Panc1 (cell line): ENCODE data around the gene PEX3.

Source experiments
- SIN3A ChIP-seq: IDR thresholded peaks from 2 replicates; pipeline ENCODE4 v1.6.1; 2012; ENCODE audit warnings: low read depth, mild to moderate bottlenecking, low read length, moderate library complexity, borderline replicate concordance; ENCODE audit not compliant: insufficient read depth
- TF ChIP-seq, protein P1 (sequence below): fragments of 450-650 bp; IDR thresholded peaks from 2 replicates; pipeline ENCODE4 v1.5.1; 2017; ENCODE audit warnings: mild to moderate bottlenecking

DNA sequence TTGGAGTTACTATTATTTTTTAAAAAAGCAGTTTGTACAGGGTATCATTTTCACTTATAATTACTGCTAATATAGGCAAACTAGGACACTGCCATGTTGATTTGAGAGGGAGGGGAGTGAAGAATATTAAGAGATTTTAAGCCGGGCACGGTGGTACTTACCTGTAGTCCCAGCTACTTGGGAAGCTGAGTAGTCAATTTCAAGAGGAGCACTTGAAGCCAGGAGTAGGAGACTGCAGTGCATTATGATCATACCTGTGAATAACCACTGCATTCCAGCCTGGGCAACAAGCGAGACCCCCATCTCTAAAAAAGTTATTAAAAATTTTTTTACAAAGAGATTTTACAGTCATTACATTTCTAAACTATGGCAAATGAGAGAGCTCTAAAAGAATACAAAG is 35.8 kb upstream of the PEX3 start:
- no peak for TF ChIP-seq SIN3A
- TF ChIP-seq, protein P1, sequence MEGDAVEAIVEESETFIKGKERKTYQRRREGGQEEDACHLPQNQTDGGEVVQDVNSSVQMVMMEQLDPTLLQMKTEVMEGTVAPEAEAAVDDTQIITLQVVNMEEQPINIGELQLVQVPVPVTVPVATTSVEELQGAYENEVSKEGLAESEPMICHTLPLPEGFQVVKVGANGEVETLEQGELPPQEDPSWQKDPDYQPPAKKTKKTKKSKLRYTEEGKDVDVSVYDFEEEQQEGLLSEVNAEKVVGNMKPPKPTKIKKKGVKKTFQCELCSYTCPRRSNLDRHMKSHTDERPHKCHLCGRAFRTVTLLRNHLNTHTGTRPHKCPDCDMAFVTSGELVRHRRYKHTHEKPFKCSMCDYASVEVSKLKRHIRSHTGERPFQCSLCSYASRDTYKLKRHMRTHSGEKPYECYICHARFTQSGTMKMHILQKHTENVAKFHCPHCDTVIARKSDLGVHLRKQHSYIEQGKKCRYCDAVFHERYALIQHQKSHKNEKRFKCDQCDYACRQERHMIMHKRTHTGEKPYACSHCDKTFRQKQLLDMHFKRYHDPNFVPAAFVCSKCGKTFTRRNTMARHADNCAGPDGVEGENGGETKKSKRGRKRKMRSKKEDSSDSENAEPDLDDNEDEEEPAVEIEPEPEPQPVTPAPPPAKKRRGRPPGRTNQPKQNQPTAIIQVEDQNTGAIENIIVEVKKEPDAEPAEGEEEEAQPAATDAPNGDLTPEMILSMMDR = no peak
